T-helper 2 cell (primary cell): ENCODE data around the gene TMEM201.
"Not testable (repeated sequence)": the region's sequence is repeated elsewhere in the genome, so short reads cannot be mapped to it uniquely, and the experiment has no call there.

Experiments
- DNase-seq, 5 experiments: peaks; one replicate each; pipeline versions ENCODE4 v3.0.0 to v3.0.0-alpha.2; 2012 to 2022

The TMEM201 gene

GRCh38 chr1:9624081-9624480 lies 35.4 kb downstream of the TMEM201 start:
- no peak for DNase-seq

GRCh38 chr1:9625030-9625429 lies 36.3 kb downstream of the TMEM201 start:
- not testable (repeated sequence) for DNase-seq

- peak in 2 of 5 experiments; percentile 28 to 46 for DNase-seq
Observed at GRCh38 chr1:9626201-9626608, 37.5 kb downstream of the TMEM201 start.

- DNase-seq = peak in 4 of 5 experiments; percentile 28 to 94 (median 62)
Observed at GRCh38 chr1:9628541-9629444, 40.1 kb downstream of the TMEM201 start.

DNA sequence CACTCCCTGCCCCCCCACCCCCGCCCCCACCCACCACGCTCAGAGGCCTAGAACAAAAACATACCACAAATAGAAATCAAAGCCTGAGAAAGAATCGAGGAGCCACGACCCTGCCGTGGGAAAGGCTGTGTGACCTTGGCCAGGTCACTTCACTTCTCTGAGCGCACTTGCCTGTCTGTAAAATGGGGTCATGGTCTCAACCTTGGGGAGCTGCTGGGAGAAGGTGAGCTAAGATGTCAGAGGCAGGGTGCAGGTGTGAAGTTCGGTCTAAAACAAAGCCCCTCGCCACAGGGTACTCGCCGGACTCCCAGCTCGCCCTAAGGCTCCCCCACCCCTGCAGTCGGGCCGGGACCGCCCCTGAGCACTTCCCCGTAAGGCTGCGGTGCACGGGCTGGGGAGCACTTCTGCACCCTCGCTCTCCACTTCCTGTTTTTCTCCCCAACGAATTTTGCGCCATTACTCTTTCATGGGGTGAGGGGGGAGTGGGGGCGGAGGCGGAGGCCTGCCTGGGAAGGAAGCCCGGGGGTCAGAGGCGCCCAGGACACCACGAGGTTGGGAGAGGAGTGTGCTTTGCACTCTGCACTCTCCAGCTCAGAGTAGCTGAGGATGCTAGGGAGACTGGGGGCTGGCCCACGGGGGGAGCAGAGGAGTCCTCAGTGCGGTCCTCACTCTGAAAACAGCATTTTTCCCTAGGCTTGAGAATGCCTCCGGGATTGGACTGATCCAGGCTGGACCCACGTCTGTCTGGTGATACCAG lies 40.9 kb downstream of the TMEM201 start:
- peak in 4 of 5 experiments; percentile 41 to 95 (median 66) for DNase-seq

DNA sequence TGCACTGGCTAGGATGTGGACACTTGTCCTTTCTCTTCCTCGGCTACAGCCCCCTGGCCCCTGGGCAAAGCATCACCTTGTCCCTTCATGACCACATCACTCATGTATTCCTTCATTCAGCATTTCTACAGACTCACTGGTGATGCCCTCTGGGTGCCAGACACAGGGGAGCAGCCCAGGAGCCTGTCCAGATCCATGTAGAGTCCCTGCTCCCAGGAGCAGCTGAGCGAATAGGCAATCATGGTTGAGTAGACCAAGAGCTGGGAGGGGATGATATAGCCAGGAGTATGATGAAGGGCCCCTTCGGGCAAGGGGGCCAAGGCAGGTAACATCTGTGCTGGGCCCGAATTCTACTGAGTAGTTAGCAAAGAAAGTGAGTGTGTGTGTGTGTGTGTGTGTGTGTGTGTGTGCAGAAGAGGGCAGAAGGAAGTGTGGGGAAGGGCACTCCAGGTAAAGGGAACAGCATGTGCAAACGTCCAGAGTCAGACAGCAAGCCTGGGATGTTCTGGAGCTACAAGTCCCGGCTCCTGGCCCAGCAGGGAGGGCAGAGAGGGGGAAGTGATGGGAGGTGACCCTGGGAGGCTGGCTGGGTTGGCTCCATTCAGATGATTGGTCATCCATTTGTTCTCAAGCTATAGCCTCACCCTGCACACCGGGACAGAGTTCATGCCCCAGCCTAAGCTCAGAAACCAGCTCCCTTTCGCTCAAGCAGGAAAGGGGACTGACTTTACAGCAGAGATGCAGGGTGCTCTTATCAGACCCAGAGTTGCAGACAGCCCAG lies 41.8 kb downstream of the TMEM201 start:
- peak in 2 of 5 experiments; percentile 16 to 70 for DNase-seq

- peak in 1 of 5 experiments; percentile 32 for DNase-seq
Observed at GRCh38 chr1:9631613-9632012, 42.9 kb downstream of the TMEM201 start.

DNA sequence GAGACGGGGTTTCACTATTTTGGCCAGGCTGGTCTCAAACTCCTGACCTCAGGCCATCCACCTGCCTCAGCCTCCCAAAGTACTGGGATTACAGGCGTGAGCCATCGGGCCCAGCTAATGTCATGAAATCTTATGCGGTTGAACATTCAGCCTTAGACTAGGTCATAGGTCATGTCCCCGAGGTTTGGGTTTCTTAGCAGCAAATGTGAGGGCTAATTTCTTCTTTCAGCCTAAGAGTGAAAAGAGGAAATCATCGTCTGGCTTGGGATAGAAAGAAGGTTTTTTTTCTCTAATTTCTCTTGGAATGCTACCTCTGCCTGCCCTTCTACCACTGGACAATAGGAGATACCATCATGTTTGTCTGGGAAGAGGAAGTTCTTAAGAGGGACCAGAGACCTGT lies 44.8 kb downstream of the TMEM201 start:
- no peak for DNase-seq

DNA sequence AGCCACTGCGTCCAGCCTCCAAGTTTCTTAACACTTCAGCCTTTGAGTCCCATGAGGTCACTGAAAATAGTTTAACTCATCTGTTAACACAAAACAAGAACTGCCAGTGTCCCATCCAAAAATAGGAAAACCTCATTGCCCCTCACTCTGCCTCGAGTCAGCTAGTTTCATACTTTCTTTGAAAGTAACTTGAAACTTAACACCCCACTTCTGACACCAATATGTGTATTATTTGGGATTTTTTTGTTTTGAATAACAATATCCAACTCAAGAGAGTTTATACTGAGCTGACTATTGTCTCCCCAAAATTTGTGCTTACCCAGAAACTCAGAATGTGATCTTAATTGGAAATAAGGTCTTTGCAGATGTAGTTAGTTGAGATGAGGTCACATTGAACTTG lies 45.9 kb downstream of the TMEM201 start:
- DNase-seq = no peak

GRCh38 chr1:9639227-9639626 lies 50.5 kb downstream of the TMEM201 start:
- no peak for DNase-seq

GRCh38 chr1:9643351-9644256 lies 54.9 kb downstream of the TMEM201 start:
- DNase-seq = peak in 1 of 5 experiments; percentile 31

- DNase-seq = no peak
Observed at GRCh38 chr1:9646037-9646436, 57.3 kb downstream of the TMEM201 start.

DNA sequence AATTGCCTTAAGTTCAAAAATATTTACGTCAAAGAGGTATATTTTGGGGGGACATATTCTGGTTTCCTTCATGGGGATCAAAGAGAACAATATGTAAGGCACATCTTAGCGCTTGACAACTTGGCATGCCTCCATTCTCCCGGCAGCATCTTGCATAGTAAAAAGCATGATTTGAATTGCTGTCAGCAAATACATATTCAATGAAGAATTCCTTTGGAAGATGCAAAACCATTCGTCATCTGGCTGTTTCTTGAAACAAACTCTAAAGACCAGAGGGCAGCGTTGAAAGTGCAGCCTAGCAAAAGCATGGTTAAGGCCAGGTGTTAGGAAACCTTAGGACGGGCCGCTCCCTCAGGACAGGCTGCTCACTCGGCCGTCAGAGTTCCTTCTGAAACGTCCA lies 59.5 kb downstream of the TMEM201 start:
- no peak for DNase-seq

GRCh38 chr1:9649769-9650168 lies 61.1 kb downstream of the TMEM201 start:
- no peak for DNase-seq

DNA sequence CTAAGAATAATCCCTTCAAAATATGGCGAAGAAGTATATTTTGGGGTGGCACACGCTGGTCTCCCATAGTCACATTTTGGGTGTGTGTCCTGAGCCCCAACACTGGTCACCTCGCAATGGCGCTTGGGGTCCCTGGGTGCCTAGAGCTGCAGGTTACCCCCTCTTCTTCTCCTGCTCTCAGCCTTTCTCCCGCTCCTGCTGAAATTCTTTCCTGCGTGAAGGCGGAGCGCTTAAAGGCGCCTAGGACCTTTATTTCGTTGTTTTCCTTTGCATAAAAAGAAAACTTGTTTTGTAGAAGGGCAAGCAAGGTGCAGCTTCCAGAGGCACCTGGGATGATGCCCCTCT lies 62.5 kb downstream of the TMEM201 start:
- DNase-seq = no peak

GRCh38 chr1:9651565-9652378 lies 63.1 kb downstream of the TMEM201 start, which contains the start of gene PIK3CD:
PIK3CD (plus strand) TSS chr1:9651731; CDS start chr1:9710456, 58,725 bp downstream.
- peak in 4 of 5 experiments; percentile 30 to 70 (median 30) for DNase-seq

DNA sequence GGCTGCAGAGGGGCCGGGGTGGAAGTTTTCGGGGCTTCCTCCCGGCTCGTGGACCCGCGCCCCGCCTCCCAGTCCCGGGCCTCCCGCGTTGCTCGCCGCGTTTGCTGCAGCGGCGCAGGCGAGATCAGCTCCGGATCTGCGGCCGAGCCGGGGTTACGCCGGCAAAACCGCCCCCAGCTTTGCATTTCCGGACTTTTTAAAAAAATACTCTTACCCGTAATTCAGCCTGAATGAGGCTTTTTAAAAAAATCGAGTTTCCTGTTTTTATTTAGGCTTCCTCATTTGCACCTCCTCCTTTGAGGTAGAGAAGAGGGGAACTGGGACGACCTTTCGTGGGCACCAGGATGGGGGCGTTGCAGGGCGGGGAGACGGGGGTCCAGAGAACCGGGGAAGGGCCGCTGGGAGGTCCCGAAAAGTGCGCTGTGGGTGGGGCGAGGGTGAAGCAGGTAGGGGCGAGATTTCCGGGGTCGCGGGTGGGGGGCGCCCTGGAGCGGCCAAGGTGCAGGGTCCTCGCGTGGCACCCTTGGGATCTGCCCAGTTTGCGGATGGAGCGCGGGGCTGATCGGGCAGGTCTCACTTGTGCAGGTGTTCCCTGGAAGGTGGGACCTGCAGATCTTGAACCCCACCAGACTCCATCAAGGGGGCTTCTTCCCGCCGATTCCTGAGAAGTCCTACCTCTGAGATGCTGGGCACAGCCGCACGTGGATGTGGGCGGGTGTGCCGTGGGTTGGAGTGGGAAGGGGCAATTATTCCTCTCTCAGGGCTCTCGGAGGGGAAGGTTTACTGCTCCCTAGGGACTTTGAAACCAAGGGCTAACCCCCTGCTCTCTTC lies 63.9 kb downstream of the TMEM201 start:
- peak; percentile 34 to 90 (median 68) for DNase-seq

DNA sequence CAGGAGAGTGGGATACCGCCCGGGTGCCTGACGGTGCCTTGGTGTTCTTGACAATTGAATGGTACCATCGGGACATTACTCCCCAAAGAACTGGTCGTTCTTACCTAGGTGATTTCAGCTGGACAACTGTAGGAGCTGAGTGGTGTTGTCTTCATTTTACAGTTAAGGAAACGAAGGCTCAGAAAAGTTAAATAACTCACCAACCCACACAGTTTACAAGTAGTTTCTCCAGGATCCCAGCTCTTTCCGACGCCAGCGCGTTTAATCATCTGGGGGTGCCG lies 64.4 kb downstream of the TMEM201 start:
- no peak for DNase-seq

DNA sequence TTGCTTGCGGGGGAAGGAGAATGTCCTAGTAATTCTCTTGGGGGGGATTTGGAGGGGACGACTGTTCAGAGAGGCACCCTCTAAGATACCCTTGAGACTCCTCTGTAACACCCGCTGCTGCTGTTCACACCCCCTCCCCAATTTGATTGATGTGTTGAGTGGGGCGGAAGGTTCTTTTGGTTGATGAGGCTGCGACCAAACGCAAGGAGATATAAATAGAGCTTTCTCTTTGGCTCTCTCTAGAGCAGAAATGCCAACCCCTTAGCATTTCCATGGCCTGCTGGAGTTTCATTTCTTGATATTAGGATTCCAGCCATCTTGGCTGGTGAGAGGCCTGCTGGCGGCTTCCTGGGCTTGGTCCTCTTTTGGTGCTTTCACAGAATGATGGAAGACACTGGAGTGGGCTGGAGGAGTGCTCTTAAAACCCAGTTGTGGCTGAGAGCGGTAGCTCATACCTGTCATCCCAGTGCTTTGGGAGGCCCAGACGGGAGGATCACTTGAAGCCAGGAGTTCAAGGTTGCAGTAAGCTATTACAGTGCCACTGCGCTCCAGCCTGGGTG lies 64.9 kb downstream of the TMEM201 start:
- DNase-seq = peak in 3 of 5 experiments; percentile 19 to 62 (median 30)
